ENCODE results near the gene CCPG1.
"Not testable (repeated sequence)": the region's sequence is repeated elsewhere in the genome, so short reads cannot be mapped to it uniquely, and the experiment has no call there.

CCPG1 gene, protein sequence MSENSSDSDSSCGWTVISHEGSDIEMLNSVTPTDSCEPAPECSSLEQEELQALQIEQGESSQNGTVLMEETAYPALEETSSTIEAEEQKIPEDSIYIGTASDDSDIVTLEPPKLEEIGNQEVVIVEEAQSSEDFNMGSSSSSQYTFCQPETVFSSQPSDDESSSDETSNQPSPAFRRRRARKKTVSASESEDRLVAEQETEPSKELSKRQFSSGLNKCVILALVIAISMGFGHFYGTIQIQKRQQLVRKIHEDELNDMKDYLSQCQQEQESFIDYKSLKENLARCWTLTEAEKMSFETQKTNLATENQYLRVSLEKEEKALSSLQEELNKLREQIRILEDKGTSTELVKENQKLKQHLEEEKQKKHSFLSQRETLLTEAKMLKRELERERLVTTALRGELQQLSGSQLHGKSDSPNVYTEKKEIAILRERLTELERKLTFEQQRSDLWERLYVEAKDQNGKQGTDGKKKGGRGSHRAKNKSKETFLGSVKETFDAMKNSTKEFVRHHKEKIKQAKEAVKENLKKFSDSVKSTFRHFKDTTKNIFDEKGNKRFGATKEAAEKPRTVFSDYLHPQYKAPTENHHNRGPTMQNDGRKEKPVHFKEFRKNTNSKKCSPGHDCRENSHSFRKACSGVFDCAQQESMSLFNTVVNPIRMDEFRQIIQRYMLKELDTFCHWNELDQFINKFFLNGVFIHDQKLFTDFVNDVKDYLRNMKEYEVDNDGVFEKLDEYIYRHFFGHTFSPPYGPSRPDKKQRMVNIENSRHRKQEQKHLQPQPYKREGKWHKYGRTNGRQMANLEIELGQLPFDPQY

DNA sequence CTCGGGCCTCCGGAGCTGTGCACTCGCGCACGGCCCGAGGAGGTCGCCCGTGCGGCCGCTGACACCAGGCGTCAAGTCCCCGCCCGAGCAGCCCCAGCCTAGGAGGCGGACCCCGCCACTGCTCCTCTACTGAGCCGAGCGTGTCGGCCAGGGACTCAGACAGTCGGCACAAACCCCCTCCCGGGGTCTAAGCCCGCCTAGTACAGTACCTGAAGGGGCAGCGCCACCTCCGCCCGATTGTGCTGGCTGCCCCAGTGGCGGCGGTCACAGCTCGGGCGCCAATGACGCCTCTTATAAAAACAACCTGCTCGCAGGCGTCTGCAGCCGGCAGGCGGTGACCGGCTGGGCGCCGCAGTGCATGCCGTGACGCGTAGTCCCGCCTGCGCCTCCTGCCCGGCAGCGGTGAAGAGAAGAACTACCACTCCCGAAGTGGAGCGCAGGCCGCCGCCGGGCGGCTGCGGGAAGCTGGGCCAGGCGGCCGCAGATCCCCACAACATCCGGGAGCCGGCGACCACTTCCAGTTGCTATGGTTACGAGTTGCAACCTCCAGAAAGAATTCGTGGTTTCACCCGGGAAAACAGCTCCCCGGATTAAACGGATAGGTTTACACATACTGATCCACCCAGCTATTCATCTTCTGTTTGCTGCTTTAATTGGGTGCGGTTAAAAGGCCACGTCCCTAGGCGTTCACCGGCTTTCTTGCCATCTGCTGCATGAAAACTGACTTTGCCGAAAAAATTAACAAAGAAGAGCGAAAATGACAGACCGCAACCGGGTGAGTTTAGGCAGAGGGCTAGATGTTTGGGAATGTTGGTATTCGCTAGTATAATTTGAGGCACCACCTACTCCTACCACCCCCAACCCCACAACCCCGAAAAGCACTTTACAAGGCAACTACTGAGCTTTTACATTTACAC lies at the start of gene CCPG1, which contains the start of gene PIERCE2:
CCPG1 (minus strand) TSS at position 348 of the 917 bp plus-strand sequence. CDS start 18,935 bp downstream, outside the sequence.
PIERCE2 (plus strand) TSS at position 484 of the 917 bp plus-strand sequence; CDS start at position 758, 274 bp downstream.
- in situ Hi-C loops (cut with HindIII; ENCODE audit: low sequenced_read_pairs): no loop called here

DNA sequence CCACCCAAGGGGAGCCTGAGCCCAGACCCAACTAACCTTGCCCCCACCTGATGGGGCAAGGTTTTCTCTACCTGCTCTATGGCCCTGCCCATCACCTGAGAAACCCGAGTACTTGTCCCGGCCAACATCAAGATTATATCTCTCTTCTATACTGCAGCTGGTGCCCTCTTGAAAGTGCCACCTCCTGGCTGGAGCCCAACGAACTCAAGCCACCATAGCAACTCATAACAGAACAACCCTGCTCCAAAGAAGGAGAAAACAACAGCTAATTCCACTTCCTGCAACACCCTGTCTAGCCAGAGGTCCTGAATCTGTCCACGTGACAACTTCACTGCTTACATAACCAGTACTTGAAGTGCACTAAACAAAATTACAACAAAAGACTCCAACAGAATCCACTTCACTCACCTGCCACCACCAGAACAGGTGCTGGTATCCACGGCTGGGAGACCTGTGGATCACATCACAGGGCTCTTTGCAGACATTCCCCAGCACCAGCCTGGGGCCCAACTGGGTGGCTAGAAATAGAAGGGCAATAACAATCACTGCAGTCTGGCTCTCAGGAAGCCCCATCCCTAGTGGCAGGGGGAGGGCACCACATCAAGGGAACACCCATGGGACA lies 49.4 kb upstream of the CCPG1 start:
- in situ Hi-C loops (cut with HindIII; ENCODE audit: low sequenced_read_pairs): no loop called here

DNA sequence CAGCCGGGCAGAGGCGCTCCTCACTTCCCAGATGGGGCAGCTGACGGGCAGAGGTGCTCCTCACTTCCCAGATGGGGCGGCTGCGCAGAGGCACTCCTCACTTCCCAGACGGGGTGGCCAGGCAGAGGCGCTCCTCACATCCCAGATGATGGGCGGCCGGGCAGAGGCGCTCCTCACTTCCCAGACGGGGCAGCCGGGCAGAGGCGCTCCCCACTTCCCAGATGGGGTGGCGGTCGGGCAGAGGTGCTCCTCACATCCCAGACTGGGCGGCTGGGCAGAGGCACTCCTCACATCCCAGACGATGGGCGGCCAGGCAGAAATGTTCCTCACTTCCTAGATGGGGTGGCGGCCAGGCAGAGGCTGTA lies 38.9 kb upstream of the CCPG1 start:
- in situ Hi-C loops (cut with HindIII; ENCODE audit: low sequenced_read_pairs): not testable (repeated sequence)

DNA sequence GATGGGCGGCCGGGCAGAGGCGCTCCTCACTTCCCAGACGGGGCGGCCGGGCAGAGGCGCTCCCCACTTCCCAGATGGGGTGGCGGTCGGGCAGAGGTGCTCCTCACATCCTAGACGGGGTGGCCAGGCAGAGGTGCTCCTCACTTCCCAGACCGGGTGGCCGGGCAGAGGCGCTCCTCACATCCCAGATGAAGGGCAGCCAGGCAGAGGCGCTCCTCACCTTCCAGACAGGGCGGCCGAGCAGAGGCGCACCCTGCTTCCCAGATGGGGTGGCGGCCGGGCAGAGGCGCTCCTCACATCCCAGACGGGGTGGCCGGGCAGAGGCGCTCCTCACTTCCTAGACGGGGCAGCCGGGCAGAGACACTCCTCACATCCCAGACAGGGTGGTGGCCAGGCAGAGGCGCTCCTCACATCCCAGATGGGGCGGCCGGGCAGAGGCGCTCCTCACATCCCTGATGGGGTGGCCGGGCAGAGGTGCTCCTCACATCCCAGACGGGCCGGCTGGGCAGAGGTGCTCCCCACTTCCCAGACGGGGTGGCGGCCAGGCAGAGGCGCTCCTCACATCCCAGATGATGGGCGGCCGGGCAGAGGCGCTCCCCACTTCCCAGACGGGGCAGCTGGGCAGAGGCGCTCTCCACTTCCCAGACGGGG lies 38.3 kb upstream of the CCPG1 start:
- in situ Hi-C loops (cut with HindIII; ENCODE audit: low sequenced_read_pairs): not testable (repeated sequence)

DNA sequence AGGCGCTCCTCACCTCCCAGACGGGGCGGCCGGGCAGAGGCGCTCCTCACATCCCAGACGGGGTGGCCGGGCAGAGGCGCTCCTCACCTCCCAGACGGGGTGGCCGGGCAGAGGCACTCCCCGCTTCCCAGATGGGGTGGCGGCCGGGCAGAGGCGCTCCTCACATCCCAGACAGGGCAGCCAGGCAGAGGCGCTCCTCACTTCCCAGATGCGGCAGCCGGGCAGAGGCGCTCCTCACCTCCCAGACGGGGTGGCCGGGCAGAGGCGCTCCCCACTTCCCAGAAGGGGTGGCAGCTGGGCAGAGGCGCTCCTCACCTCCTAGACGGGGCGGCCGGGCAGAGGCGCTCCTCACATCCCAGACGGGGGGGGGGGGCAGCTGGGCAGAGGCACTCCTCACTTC lies 37.8 kb upstream of the CCPG1 start:
- in situ Hi-C loops (cut with HindIII; ENCODE audit: low sequenced_read_pairs): not testable (repeated sequence)

DNA sequence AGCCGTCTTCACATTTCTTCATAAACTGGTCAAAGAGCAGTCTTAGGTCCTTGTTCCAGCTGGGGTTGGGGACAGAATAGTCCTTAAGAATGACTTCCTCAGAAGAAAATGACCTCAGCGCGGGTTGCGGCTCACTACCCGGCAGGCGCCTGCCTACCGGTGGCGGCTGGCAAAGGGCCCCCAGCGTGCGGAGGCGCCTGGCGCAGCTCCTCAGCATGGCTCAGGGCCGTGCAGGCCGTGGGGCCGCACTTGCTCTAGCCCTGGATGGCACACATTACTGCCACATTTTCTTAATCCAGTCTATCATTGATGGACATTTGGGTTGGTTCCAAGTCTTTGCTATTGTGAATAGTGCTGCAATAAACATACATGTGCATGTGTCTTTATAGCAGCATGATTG lies 35.0 kb upstream of the CCPG1 start:
- in situ Hi-C loops (cut with HindIII; ENCODE audit: low sequenced_read_pairs): not testable (repeated sequence)

DNA sequence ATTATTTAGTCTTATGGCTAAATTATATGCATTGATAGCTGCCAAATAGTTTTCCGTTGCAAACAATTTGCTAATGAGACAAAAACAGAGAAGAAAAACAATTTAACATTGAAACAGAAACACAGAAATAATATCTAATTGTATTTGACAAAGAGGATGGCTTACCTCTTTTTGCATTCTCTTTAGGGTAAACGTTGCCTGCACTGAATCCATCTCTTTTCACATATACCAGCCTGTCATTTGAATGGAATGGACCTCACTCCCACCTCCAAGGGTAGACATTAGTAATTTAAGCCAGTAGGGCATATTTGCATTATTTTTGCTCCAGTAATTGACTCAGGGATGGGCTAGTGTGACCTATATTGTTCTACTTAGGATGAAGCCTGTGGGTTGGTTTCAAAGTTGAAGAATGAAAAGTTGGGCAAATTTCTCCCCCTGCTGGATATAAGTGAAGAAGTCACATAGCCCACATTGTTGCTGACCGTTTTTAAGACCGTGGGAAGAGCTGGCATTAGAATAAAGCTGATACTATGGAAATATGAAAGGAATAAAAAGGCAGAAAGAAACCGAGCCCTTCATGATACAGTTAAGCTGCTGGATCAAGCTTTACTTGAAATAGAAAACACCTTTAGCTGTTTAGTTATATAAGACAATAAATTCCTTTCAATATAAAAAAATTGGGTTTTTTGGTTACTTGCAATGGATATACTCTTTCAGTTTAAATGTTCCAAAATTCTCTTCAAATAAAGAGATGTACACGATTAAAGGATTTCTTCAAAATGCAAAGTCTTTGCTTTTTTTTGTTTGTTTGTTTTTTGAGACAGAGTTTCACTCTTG lies 27.0 kb upstream of the CCPG1 start:
- in situ Hi-C loops (cut with HindIII; ENCODE audit: low sequenced_read_pairs): no loop called here

DNA sequence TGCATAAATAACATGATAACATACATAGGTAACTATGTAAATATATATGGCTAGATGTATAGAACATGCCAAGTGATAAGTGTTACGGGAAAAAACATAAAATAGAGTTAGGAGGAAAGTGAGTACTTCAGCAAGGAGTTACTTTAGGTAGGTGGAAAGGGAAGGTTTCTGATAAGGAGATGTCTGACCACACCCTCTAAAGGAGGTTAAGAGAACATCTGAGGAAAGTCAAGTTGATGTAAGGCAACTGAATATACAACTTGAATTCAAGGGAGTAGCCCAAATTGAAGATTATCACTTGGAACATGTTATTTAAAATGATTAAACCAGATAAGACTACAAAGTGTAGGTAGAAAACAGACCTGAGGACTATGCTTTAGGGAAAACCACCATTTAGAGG lies 13.9 kb upstream of the CCPG1 start:
- in situ Hi-C loops (cut with HindIII; ENCODE audit: low sequenced_read_pairs): no loop called here

DNA sequence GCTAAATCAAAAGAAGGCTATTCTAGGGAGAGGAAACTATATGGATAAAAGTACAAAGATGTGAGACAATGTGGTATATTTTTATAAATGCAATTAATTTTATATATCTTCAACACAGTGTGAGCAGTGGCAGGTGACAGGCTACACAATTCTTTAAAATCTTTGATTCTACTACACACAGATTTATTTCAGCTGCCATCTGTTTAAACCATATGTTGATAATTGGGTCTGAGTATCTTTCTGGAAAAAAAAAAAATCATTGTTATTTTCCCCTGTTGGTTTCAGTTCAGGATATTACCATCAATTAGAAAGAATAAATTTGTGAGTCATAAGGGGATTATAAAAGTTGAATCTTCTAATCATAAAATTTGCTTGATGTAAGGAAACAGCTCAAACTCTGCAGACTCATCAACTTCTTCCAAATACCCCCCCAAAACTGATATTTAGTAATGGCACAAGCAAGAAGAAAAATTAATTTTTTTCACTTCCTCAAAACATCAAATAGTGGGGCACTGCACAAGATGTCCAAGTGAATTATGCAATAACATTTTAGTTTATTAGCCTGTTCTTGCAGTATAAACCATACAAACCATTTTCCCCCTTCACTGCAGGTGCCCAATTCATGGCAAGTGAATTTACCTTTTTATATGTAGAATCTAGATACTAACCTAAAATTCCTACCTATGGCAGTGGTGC lies 12.2 kb upstream of the CCPG1 start:
- in situ Hi-C loops (cut with HindIII; ENCODE audit: low sequenced_read_pairs): no loop called here

DNA sequence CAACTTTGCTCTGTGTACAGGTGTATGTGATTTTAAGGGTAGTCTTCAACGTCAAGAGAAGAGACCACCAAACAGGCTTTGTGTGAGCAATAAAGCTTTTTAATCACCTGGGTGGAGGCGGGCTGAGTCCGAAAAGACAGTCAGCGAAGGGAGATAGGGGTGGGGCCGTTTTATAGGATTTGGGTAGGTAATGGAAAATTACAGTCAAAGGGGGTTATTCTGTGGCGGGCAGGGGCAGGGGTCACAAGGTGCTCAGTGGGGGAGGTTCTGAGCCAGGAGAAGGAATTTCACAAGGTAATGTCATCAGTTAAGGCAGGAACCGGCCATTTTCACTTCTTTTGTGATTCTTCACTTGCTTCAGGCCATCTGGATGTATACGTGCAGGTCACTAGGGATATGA lies 9.5 kb upstream of the CCPG1 start:
- in situ Hi-C loops (cut with HindIII; ENCODE audit: low sequenced_read_pairs): not testable (repeated sequence)

DNA sequence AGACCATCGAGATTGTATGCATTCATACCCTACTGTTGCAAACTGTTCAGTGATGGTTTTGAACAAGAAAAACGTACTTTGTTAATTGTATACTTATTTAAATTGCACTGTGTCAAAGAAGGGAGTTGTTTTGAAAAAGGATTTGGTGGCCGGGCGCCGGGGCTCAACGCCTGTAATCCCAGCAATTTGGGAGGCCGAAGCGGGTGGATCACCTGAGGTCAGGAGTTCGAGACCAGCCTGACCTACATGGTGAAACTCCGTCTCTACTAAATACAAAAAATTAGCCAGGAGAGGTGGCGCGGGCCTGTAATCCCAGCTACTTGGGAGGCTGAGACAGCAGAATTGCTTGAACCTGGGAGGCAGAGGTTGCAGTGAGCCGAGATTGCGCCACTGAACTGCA lies 817 bp upstream of the CCPG1 start:
- in situ Hi-C loops (cut with HindIII; ENCODE audit: low sequenced_read_pairs): not testable (repeated sequence)

DNA sequence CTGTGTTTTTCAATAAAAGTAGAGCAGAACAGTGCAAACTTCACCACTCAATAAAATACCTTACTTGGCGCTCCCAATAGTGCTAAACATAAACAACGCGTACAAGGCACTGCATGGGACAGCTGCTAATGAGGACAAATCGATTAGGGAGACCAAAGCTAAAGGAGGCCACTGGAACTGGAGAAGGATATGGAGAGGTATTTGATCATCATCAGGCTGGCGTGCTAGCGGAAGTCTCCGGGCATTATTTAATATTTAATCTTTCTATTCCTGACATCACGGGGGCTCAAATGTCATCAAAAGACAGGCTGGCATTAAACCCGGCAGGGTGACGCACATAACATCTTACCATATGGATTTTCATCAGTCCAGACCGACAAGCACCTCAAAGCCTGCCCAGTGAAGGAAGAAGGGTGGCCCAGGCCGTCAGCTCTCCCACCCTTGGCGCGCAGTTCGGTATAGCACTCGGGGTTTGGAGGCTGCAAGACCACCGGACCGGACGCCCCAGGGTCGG lies 604 bp downstream of the CCPG1 start:
- in situ Hi-C loops (cut with HindIII; ENCODE audit: low sequenced_read_pairs): no loop called here

DNA sequence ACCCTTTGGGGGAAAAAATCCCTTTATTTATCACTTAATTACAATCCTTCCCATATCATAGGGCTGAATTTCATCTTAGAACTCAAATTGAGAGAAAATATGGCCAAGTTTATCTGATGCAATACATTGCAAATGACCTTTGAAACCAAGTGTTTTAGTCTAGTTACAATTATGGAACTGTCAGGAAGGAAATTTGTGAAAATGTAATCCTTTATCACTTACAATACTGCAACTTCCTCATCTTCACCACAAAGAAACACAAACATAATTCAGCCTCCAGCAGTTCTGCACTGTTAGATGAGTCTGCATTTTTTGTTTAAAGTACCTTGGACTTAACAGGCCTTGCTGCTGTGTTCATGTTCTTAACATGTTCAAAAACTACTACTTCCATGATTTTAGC lies 4.6 kb downstream of the CCPG1 start:
- in situ Hi-C loops (cut with HindIII; ENCODE audit: low sequenced_read_pairs): no loop called here

DNA sequence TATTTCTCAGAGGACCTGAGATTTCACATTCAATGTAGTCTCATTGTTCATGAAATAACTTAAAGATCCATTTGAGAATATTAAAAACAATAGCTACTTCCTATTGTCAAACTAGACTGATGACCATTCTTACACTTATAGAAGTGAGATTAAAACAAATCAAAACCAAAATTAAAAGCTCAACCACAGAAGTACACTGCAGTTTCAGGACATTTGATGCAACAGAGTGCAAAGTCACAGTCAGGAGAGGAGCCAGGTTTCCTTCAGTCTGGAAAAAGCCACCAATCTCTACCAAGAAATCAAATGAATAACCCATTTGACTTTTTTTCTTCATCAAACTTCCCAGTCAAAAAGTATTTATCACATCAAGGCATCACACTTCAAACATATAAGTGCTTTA lies 5.5 kb downstream of the CCPG1 start:
- in situ Hi-C loops (cut with HindIII; ENCODE audit: low sequenced_read_pairs): no loop called here

DNA sequence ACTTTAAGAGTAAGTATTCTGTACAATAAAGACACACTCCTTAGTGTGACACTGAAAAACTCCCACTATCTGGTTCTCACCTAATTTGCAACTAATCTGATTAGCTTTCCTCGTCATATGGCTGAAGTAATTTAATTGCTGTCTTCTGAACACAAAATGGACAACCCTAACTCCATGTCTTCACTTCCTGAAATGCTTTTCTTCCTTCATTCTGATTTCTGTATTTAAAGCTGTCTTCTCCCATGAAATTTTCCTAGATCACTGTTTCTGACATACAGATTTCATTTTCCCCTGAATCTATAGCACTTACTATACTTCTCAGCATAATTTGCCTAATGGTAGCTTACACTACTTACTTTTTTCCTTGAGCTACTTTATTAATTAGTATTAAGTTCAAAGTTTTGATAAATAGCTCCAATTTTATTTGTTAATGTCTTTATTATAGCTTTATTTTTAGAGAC lies 6.3 kb downstream of the CCPG1 start:
- in situ Hi-C loops (cut with HindIII; ENCODE audit: low sequenced_read_pairs): no loop called here

DNA sequence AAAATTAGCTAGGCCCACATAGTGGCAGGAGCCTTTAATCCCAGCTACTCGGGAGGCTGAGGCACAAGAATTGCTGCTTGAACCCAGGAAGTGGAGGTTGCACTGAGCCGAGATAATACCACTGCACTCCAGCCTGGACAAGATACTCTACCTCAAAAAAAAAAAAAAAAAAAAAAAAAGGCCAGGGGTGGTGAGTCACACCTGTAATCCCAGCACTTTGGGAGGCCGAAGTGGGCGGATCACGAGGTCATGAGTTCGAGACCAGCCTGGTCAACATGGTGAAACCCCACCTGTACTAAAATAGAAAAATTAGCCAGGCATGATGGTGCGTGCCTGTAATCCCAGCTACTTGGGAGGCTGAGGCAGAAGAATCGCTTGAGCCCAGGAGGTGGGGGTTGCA lies 8.1 kb downstream of the CCPG1 start:
- in situ Hi-C loops (cut with HindIII; ENCODE audit: low sequenced_read_pairs): not testable (repeated sequence)

DNA sequence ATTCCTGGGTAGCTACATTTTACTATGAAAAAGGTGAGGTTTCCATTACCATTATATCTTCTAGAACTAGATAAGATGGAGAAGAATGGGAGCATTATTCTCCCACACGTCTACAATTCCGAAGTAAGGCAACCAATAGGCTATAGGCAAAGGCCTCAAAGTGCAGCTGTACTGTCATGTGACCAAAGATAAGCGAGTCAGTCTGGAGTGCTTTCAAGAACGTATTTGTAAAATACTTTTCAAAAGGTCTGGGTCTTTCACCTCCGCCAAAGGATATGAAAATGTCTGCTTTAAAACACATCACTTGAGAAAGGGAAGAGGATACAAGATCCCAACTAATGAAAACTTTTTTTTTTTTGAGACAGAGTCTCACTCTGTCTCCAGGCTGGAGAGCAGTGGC lies 9.9 kb downstream of the CCPG1 start:
- in situ Hi-C loops (cut with HindIII; ENCODE audit: low sequenced_read_pairs): no loop called here

DNA sequence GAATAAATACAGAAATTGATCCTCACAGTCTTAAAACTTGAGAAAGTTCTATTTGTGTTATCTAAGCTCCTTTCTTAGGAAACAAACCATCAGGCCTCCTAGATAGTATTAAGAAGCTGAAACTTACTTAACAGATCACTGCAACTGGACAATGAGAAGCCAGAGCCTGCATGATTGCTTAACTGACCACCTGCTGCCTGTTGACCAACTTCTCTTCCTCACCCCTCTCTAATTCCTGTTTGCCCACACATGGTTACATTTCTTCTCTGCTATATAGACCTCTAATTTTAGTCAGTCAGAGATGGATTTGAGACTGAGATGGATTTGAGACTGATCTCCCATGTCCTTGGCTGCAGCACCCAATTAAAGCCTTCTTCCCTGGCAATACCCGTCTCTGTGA lies 13.5 kb downstream of the CCPG1 start:
- in situ Hi-C loops (cut with HindIII; ENCODE audit: low sequenced_read_pairs): no loop called here
